Measurements from ENCODE around the gene EPM2A. TPM values are rescaled to one million over a fixed set of nuclear protein-coding genes. Genes with fewer than 3 reads are reported as not detected.

EPM2A gene
- total RNA-seq: 41.3 TPM
- long read RNA-seq, full-length matches to known transcripts: 115 of 130 reads
- long read RNA-seq, partial matches to known transcripts: 12 of 130 reads
- long read RNA-seq, other reads (novel, unspliced or antisense): 3 of 130 reads

- Histone ChIP-seq H3K4me3 (peak within 1 kb of the TSS; percentile 82), H3K27ac (replicated peaks) (peak within 1 kb of the TSS; percentile 99), H3K4me1 (peaks cover 46% of the 10 kb centered on the region), H3K9me3 (replicated peaks) (no peaks in the 10 kb centered on the region), H3K27me3 (ENCODE audit: low read depth) (no peaks in the 10 kb centered on the region), H3K36me3 (no peaks in the 10 kb centered on the region)
- DNase-seq: peak; percentile 88
- TF ChIP-seq CTCF (IDR thresholded peaks at IDR 0.05; ENCODE audit: borderline replicate concordance): peak; percentile 21
- intact Hi-C loops (cut with micrococcal nuclease): no loop called here
Measured at GRCh38 chr6:145735356-145736165, at the start of gene EPM2A. Gene EPM2A (minus strand): TSS chr6:145735520. CDS start chr6:145735498, 22 bp downstream.

- Histone ChIP-seq H3K4me1 (peaks cover 22% of the 10 kb centered on the region), H3K27me3 (ENCODE audit: low read depth) (no peaks in the 10 kb centered on the region), H3K36me3 (peaks cover 16% of the 10 kb centered on the region), H3K9me3 (replicated peaks) (peaks cover 14% of the 10 kb centered on the region), H3K27ac (replicated peaks) (peak overlapping the region; percentile 58), H3K4me3 (no peak overlapping the region)
- peak; percentile 43 for DNase-seq
- intact Hi-C loops (cut with micrococcal nuclease): no loop called here
- TF ChIP-seq CTCF (IDR thresholded peaks at IDR 0.05; ENCODE audit: borderline replicate concordance): no peak
Measured at GRCh38 chr6:145784683-145785082, 49.4 kb upstream of the EPM2A start.

- Histone ChIP-seq H3K9me3 (replicated peaks) (peaks cover 18% of the 10 kb centered on the region), H3K4me3 (no peak overlapping the region), H3K27ac (replicated peaks) (no peak overlapping the region), H3K4me1 (peaks cover 17% of the 10 kb centered on the region), H3K36me3 (peaks cover 16% of the 10 kb centered on the region), H3K27me3 (ENCODE audit: low read depth) (no peaks in the 10 kb centered on the region)
- intact Hi-C loops (cut with micrococcal nuclease): no loop called here
- DNase-seq: no peak
- no peak for TF ChIP-seq CTCF (IDR thresholded peaks at IDR 0.05; ENCODE audit: borderline replicate concordance)
Measured at GRCh38 chr6:145783796-145784195, 48.5 kb upstream of the EPM2A start.

GRCh38 chr6:145772846-145773245, 37.5 kb upstream of the EPM2A start:
- H3K9me3 ChIP-seq (replicated peaks): peaks cover 25% of the 10 kb centered on the region
- H3K36me3 ChIP-seq: no peaks in the 10 kb centered on the region
- no peak overlapping the region for H3K27ac ChIP-seq (replicated peaks)
- no peak for TF ChIP-seq CTCF (IDR thresholded peaks at IDR 0.05; ENCODE audit: borderline replicate concordance)
- intact Hi-C loops (cut with micrococcal nuclease): no loop called here
- no peaks in the 10 kb centered on the region for H3K4me1 ChIP-seq
- H3K27me3 ChIP-seq (ENCODE audit: low read depth): no peaks in the 10 kb centered on the region
- DNase-seq: no peak
- H3K4me3 ChIP-seq: no peak overlapping the region

GRCh38 chr6:145765449-145765848, 30.1 kb upstream of the EPM2A start:
- Histone ChIP-seq H3K9me3 (replicated peaks) (peaks cover 4% of the 10 kb centered on the region), H3K4me1 (no peaks in the 10 kb centered on the region), H3K4me3 (no peak overlapping the region), H3K36me3 (no peaks in the 10 kb centered on the region), H3K27ac (replicated peaks) (no peak overlapping the region), H3K27me3 (ENCODE audit: low read depth) (no peaks in the 10 kb centered on the region)
- TF ChIP-seq CTCF (IDR thresholded peaks at IDR 0.05; ENCODE audit: borderline replicate concordance): no peak
- intact Hi-C loops (cut with micrococcal nuclease): no loop called here
- DNase-seq: no peak

All from left ventricle myocardium inferior (tissue), 1 donor.